ENCODE results near the gene MBNL1.

DNA sequence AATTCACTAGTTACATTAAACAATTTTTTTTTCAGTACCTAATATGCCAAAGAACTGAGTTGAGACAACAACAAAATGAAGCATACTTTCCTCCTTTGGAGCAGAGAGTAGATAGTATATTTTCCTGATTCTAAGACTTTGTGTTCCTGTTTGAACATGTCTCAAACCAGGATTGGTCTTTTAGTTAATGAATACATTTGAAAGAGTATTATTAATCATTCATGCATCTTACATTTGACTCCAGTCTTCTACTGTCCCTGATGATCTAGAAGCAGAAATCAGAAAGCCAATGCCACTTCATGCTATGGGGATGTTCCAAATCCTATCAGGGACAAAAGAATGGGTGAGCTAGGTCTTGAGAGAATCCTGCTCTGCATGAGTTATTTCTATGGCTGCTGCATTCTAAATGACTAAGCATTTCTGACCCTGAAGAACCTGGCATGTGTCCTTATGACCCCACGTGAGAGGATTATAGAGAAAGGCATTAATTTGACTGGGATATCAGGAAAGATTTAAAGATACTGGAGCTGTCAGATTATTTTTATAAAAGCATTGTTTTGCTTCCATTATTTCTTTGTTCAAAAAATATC is 32.9 kb upstream of the MBNL1 start:
- TF ChIP-seq, protein P1, sequence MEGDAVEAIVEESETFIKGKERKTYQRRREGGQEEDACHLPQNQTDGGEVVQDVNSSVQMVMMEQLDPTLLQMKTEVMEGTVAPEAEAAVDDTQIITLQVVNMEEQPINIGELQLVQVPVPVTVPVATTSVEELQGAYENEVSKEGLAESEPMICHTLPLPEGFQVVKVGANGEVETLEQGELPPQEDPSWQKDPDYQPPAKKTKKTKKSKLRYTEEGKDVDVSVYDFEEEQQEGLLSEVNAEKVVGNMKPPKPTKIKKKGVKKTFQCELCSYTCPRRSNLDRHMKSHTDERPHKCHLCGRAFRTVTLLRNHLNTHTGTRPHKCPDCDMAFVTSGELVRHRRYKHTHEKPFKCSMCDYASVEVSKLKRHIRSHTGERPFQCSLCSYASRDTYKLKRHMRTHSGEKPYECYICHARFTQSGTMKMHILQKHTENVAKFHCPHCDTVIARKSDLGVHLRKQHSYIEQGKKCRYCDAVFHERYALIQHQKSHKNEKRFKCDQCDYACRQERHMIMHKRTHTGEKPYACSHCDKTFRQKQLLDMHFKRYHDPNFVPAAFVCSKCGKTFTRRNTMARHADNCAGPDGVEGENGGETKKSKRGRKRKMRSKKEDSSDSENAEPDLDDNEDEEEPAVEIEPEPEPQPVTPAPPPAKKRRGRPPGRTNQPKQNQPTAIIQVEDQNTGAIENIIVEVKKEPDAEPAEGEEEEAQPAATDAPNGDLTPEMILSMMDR (conservative IDR thresholded peaks at IDR 0.05; ENCODE audit: low read length) = no peak
- no peak for TF ChIP-seq EZH2phosphoT487 (IDR thresholded peaks at IDR 0.05; ENCODE audit: borderline replicate concordance, low read depth, low read length)
